ENCODE data around the gene NFIA. TPM values are rescaled to one million over a fixed set of nuclear protein-coding genes. Genes with fewer than 3 reads are reported as not detected.

NFIA gene
- total RNA-seq, 1 experiment from 2014 or later = 12.7 TPM

- Histone ChIP-seq H3K4me2 (ENCODE audit: low read length) (no peak overlapping the region), H3K36me3 (ENCODE audit: low read depth, low read length) (no peaks in the 10 kb centered on the region), H3K79me2 (ENCODE audit: low read length) (no peaks in the 10 kb centered on the region), H2AFZ (ENCODE audit: low read length) (no peak overlapping the region), H3K4me1 (ENCODE audit: insufficient read depth, low read length) (no peaks in the 10 kb centered on the region), H4K20me1 (ENCODE audit: low read length) (no peaks in the 10 kb centered on the region), H3K27ac (ENCODE audit: low read length) (no peak overlapping the region), H3K9ac (ENCODE audit: low read length) (no peak overlapping the region), H3K27me3 (ENCODE audit: low read length) (no peaks in the 10 kb centered on the region), H3F3A (ENCODE audit: low read length, unreplicated experiment) (no peaks in the 10 kb centered on the region), H3K4me3 (ENCODE audit: low read length) (no peak overlapping the region), H3K9me3 (ENCODE audit: low read length) (no peaks in the 10 kb centered on the region), H3K9me2 (replicated peaks; ENCODE audit: low read length) (no peaks in the 10 kb centered on the region)
- POLR2A ChIA-PET (ENCODE audit: unreplicated experiment) = no interaction called here
- CTCF ChIA-PET = no interaction called here
- DNase-seq (no peak), ATAC-seq (no peak)
- BruUV-seq (replicated peaks) = no TSS peak
- TF ChIP-seq, protein P1, sequence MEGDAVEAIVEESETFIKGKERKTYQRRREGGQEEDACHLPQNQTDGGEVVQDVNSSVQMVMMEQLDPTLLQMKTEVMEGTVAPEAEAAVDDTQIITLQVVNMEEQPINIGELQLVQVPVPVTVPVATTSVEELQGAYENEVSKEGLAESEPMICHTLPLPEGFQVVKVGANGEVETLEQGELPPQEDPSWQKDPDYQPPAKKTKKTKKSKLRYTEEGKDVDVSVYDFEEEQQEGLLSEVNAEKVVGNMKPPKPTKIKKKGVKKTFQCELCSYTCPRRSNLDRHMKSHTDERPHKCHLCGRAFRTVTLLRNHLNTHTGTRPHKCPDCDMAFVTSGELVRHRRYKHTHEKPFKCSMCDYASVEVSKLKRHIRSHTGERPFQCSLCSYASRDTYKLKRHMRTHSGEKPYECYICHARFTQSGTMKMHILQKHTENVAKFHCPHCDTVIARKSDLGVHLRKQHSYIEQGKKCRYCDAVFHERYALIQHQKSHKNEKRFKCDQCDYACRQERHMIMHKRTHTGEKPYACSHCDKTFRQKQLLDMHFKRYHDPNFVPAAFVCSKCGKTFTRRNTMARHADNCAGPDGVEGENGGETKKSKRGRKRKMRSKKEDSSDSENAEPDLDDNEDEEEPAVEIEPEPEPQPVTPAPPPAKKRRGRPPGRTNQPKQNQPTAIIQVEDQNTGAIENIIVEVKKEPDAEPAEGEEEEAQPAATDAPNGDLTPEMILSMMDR (conservative IDR thresholded peaks at IDR 0.05; ENCODE audit: low read depth, low read length) = no peak
- TF ChIP-seq EZH2phosphoT487 (IDR thresholded peaks at IDR 0.05; ENCODE audit: borderline replicate concordance, low read length) = no peak
- TF ChIP-seq EZH2 (IDR thresholded peaks at IDR 0.05; ENCODE audit: low read length, unreplicated experiment) = no peak
- intact Hi-C loops (cut with micrococcal nuclease) = no loop called here
These were observed 120.7 kb downstream of the NFIA start for GRCh38 chr1:61202854-61203598.

- Histone ChIP-seq H3K36me3 (ENCODE audit: low read depth, low read length) (no peaks in the 10 kb centered on the region), H3K9ac (ENCODE audit: low read length) (no peak overlapping the region), H2AFZ (ENCODE audit: low read length) (no peak overlapping the region), H3K9me3 (ENCODE audit: low read length) (no peaks in the 10 kb centered on the region), H3K27ac (ENCODE audit: low read length) (no peak overlapping the region), H3K79me2 (ENCODE audit: low read length) (no peaks in the 10 kb centered on the region), H3K9me2 (replicated peaks; ENCODE audit: low read length) (no peaks in the 10 kb centered on the region), H3K4me3 (ENCODE audit: low read length) (no peak overlapping the region), H3F3A (ENCODE audit: low read length, unreplicated experiment) (no peaks in the 10 kb centered on the region), H3K4me1 (ENCODE audit: insufficient read depth, low read length) (no peaks in the 10 kb centered on the region), H3K4me2 (ENCODE audit: low read length) (no peak overlapping the region), H3K27me3 (ENCODE audit: low read length) (no peaks in the 10 kb centered on the region), H4K20me1 (ENCODE audit: low read length) (no peaks in the 10 kb centered on the region)
- POLR2A ChIA-PET (ENCODE audit: unreplicated experiment) = no interaction called here
- TF ChIP-seq EZH2phosphoT487 (IDR thresholded peaks at IDR 0.05; ENCODE audit: borderline replicate concordance, low read length) = no peak
- no peak for TF ChIP-seq EZH2 (IDR thresholded peaks at IDR 0.05; ENCODE audit: low read length, unreplicated experiment)
- TF ChIP-seq, protein P1 (conservative IDR thresholded peaks at IDR 0.05; ENCODE audit: low read depth, low read length) = no peak
- ATAC-seq (no peak), DNase-seq (no peak)
- CTCF ChIA-PET = no interaction called here
- intact Hi-C loops (cut with micrococcal nuclease) = no loop called here
- no TSS peak for BruUV-seq (replicated peaks)
These were observed 122.2 kb downstream of the NFIA start for GRCh38 chr1:61204528-61204927.

DNA sequence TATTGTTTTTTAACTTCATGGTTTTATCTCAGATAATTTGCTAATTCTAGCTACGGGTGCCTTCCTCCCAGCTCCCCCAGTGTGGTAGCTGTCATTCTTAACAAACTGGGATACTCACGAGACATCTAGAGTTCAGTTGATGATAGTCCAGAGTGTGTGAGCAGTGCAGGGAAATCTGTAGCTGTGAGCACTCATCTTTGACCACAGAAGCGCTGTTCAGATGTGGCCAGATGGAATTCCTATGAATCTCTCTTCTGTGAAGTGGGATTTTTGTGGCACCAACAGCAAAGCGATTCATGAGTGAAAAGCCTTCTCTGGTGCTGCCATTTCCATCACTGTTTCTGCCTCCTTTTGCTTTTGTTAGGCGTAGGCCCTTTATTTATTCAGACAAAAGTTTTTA is 125.1 kb downstream of the NFIA start:
- no peak overlapping the region for H2AFZ ChIP-seq (ENCODE audit: low read length)
- H3K9me2 ChIP-seq (replicated peaks; ENCODE audit: low read length) = no peaks in the 10 kb centered on the region
- H3K9ac ChIP-seq (ENCODE audit: low read length) = no peak overlapping the region
- no peaks in the 10 kb centered on the region for H3K27me3 ChIP-seq (ENCODE audit: low read length)
- TF ChIP-seq EZH2phosphoT487 (IDR thresholded peaks at IDR 0.05; ENCODE audit: borderline replicate concordance, low read length) (no peak), EZH2 (IDR thresholded peaks at IDR 0.05; ENCODE audit: low read length, unreplicated experiment) (no peak)
- TF ChIP-seq, protein P1 (conservative IDR thresholded peaks at IDR 0.05; ENCODE audit: low read depth, low read length) = no peak
- DNase-seq = no peak
- no peaks in the 10 kb centered on the region for H3K36me3 ChIP-seq (ENCODE audit: low read depth, low read length)
- ATAC-seq = no peak
- no TSS peak for BruUV-seq (replicated peaks)
- H4K20me1 ChIP-seq (ENCODE audit: low read length) = no peaks in the 10 kb centered on the region
- H3K79me2 ChIP-seq (ENCODE audit: low read length) = no peaks in the 10 kb centered on the region
- H3K9me3 ChIP-seq (ENCODE audit: low read length) = no peaks in the 10 kb centered on the region
- no peaks in the 10 kb centered on the region for H3K4me1 ChIP-seq (ENCODE audit: insufficient read depth, low read length)
- H3K4me2 ChIP-seq (ENCODE audit: low read length) = no peak overlapping the region
- H3K27ac ChIP-seq (ENCODE audit: low read length) = no peak overlapping the region
- POLR2A ChIA-PET (ENCODE audit: unreplicated experiment) = no interaction called here
- CTCF ChIA-PET = no interaction called here
- H3K4me3 ChIP-seq (ENCODE audit: low read length) = no peak overlapping the region
- no peaks in the 10 kb centered on the region for H3F3A ChIP-seq (ENCODE audit: low read length, unreplicated experiment)
- intact Hi-C loops (cut with micrococcal nuclease) = loop anchor here (2.0 kb wide), 1 partner anchor 381 kb away; no protein-coding TSS in a partner anchor

Measured in PC-3 (cell line).